ENCODE data around the gene CRYBA4. TPM values are rescaled to one million over a fixed set of nuclear protein-coding genes. Genes with fewer than 3 reads are reported as not detected.

The CRYBA4 gene
- total RNA-seq, 1 donor from 2014 or later: not detected

- Histone ChIP-seq H3K27me3 (no peaks in the 10 kb centered on the region), H3K9me3 (no peaks in the 10 kb centered on the region), H3K27ac (peak overlapping the region; percentile 98), H3K4me1 (peaks cover 40% of the 10 kb centered on the region), H3K36me3 (no peaks in the 10 kb centered on the region), H3K4me3 (peak overlapping the region; percentile 86)
- ATAC-seq (no peak), DNase-seq (peak; percentile 72)
- intact Hi-C loops (cut with DNase I): no loop called here
- TF ChIP-seq, protein P1, sequence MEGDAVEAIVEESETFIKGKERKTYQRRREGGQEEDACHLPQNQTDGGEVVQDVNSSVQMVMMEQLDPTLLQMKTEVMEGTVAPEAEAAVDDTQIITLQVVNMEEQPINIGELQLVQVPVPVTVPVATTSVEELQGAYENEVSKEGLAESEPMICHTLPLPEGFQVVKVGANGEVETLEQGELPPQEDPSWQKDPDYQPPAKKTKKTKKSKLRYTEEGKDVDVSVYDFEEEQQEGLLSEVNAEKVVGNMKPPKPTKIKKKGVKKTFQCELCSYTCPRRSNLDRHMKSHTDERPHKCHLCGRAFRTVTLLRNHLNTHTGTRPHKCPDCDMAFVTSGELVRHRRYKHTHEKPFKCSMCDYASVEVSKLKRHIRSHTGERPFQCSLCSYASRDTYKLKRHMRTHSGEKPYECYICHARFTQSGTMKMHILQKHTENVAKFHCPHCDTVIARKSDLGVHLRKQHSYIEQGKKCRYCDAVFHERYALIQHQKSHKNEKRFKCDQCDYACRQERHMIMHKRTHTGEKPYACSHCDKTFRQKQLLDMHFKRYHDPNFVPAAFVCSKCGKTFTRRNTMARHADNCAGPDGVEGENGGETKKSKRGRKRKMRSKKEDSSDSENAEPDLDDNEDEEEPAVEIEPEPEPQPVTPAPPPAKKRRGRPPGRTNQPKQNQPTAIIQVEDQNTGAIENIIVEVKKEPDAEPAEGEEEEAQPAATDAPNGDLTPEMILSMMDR (IDR thresholded peaks at IDR 0.05): no peak
Observed at GRCh38 chr22:26671317-26672059, 49.7 kb downstream of the CRYBA4 start.

DNA sequence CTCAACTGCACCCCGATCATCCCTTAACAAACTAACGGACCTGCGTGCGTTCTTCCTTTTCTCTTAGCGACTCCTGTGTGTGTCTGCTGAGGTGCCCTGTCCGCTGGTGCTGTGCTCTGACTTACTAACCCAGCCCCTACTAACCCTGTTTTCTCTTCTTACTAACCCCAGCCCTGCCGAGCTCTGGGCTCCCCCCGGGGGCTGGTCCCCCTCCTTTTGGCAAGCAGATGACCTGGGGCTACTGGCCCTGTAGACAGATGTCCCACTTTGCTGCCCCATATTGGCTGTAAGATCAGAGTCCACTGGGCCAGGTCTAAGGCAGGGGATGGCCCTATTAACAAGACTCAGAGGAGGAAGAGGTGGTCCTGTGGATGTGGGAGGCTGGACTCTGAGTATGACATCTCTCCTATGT lies 50.3 kb downstream of the CRYBA4 start:
- Histone ChIP-seq H3K27ac (peak overlapping the region; percentile 98), H3K27me3 (no peaks in the 10 kb centered on the region), H3K4me3 (peak overlapping the region; percentile 86), H3K4me1 (peaks cover 40% of the 10 kb centered on the region), H3K36me3 (no peaks in the 10 kb centered on the region), H3K9me3 (no peaks in the 10 kb centered on the region)
- ATAC-seq (peak; percentile 12), DNase-seq (no peak)
- TF ChIP-seq, protein P1 (IDR thresholded peaks at IDR 0.05): no peak
- intact Hi-C loops (cut with DNase I): no loop called here

- DNase-seq (peak; percentile 94), ATAC-seq (peak; percentile 93)
- intact Hi-C loops (cut with DNase I): no loop called here
- Histone ChIP-seq H3K36me3 (no peaks in the 10 kb centered on the region), H3K9me3 (no peaks in the 10 kb centered on the region), H3K27ac (peak overlapping the region; percentile 98), H3K27me3 (no peaks in the 10 kb centered on the region), H3K4me1 (peaks cover 40% of the 10 kb centered on the region), H3K4me3 (peak overlapping the region; percentile 86)
- TF ChIP-seq, protein P1 (IDR thresholded peaks at IDR 0.05): peak; percentile 42
Observed at GRCh38 chr22:26672590-26673468, 51.1 kb downstream of the CRYBA4 start.

GRCh38 chr22:26673486-26673885 lies 51.7 kb downstream of the CRYBA4 start:
- Histone ChIP-seq H3K27me3 (no peaks in the 10 kb centered on the region), H3K27ac (peak overlapping the region; percentile 98), H3K9me3 (no peaks in the 10 kb centered on the region), H3K36me3 (no peaks in the 10 kb centered on the region), H3K4me1 (peaks cover 40% of the 10 kb centered on the region), H3K4me3 (peak overlapping the region; percentile 86)
- ATAC-seq (no peak), DNase-seq (no peak)
- TF ChIP-seq, protein P1 (IDR thresholded peaks at IDR 0.05): no peak
- intact Hi-C loops (cut with DNase I): no loop called here

DNA sequence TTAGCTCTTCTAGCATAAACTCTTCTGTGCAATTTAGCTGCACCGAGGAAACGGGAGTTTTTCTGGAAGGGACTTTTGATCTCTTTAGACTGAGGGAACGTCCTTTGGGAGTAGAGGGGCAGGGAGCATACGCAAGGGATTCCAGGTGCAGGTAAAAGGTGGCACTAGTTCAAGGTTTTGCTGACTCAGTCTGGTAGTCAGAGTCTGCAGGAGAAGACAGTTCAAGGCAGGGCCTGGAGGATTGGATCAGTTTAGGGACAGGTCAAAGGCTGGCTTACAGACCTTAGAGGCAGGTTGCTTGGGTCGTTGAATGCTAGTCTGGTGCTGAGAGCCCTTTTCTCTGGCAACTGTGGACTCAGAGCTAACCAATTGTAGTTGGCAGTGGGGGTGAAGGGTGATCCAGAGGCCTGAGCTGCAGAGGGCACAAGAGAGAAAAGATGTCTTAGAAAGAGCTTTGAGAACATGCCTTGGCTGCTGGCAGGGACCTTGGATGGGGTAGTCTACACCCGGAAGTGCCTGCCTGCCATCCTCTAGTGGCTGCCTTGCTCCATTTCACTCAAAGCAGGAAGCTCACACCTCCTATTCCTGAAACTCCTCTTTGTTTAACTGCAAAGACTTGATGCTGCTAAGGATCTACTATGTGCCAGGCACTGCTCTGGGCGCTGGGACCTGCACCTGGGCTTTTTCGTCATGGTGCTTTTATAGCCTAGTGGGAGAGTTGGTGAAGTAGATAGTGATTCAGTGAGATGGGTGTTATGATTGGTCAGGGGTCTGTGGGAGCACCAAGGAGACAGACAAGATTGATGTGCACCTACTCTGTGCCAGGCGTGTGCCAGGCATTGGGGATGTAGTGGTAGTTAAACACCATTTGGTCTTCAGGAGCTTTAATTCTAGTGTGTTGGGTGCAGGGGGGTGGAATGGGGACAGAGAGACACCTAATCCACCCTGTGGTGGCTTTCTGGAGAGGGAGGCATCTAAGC lies 52.7 kb downstream of the CRYBA4 start:
- DNase-seq (no peak), ATAC-seq (no peak)
- Histone ChIP-seq H3K4me3 (peak overlapping the region; percentile 86), H3K27me3 (no peaks in the 10 kb centered on the region), H3K27ac (peak overlapping the region; percentile 98), H3K36me3 (no peaks in the 10 kb centered on the region), H3K9me3 (no peaks in the 10 kb centered on the region), H3K4me1 (peaks cover 45% of the 10 kb centered on the region)
- TF ChIP-seq, protein P1 (IDR thresholded peaks at IDR 0.05): no peak
- intact Hi-C loops (cut with DNase I): no loop called here
